HepG2 (cell line): ENCODE results near the gene ACRBP. TPM values are rescaled to one million over a fixed set of nuclear protein-coding genes. Genes with fewer than 3 reads are reported as not detected.
A peak's percentile ranks its signal among the peaks of the same experiment; 100 is the strongest.

Experiments used
- ATAC-seq: fragments of 200-7000 bp; cut with Tn5 transposase; 3 replicates; pipeline ENCODE4 v1.9.1; 2020; ENCODE audit warnings: mild to moderate bottlenecking, moderate library complexity
- BruUV-seq: library from RNA; stranded (reverse); fragments of 400-500 nt; replicated peaks from 2 replicates; lab custom pipeline; 2021; lab: Mats Ljungman, UMichigan
- CTCF ChIA-PET: fragments of 300-600 bp; formaldehyde crosslinking; extraction: SDS; loops from one replicate; lab custom pipeline; 2021; ENCODE audit warnings: low total read pairs, inconsistent platforms, low intra/inter-chr PET ratio; lab: Yijun Ruan, JAX
- POLR2A ChIA-PET: fragments of 350-600 bp; sonication (Branson Sonifier 250); formaldehyde crosslinking; loops from one replicate; lab custom pipeline; 2020; ENCODE audit warnings: antibody characterized with exemption, inconsistent platforms; lab: Yijun Ruan, JAX
- DNase-seq: peaks from one replicate; pipeline ENCODE4 v3.0.0-alpha.2; 2015; ENCODE audit warnings: low spot score
- FAIRE-seq: peaks from 3 replicates; lab custom pipeline; 2011; peaks lifted over from hg19 to GRCh38; lab: Jason Lieb, UNC
- H2AFZ ChIP-seq: one replicate; pipeline ENCODE4 v1.6.1; 2011; ENCODE audit warnings: low read length, inconsistent platforms
- H3K27ac ChIP-seq: fragments of 300-600 bp; 3 replicates; pipeline ENCODE4 v1.8.0; 2011; ENCODE audit warnings: mixed run types, mild to moderate bottlenecking, mixed read lengths, low read length, inconsistent platforms; ENCODE audit not compliant: insufficient read depth; ENCODE audit errors: extremely low read length
- H3K27me3 ChIP-seq, 2 experiments: fragments of 200-600 bp in 1 of 2; 2 replicates in 1 of 2; 3 replicates in 1 of 2; pipeline versions ENCODE4 v1.6.0 to v1.8.0; 2011; ENCODE audit warnings: low read length in 2 of 2, mild to moderate bottlenecking in 2 of 2, moderate library complexity in 2 of 2, inconsistent platforms in 1 of 2; ENCODE audit not compliant: insufficient read depth in 2 of 2, control insufficient read depth in 1 of 2
- H3K36me3 ChIP-seq, 2 experiments: fragments of 200-600 bp in 1 of 2; replicated peaks in 1 of 2; 2 replicates in 1 of 2; 3 replicates in 1 of 2; pipeline versions ENCODE4 v1.5.1 to v1.8.0; 2011; ENCODE audit warnings: low read length in 2 of 2, inconsistent platforms in 1 of 2; ENCODE audit not compliant: insufficient read depth in 2 of 2, control insufficient read depth in 1 of 2
- H3K4me1 ChIP-seq: 2 replicates; pipeline ENCODE4 v1.5.1; 2012; ENCODE audit warnings: low read length, inconsistent platforms; ENCODE audit not compliant: insufficient read depth
- H3K4me2 ChIP-seq: 2 replicates; pipeline ENCODE4 v1.6.0; 2011; ENCODE audit warnings: low read depth, low read length, inconsistent platforms
- H3K4me3 ChIP-seq, 3 experiments: fragments of 200-600 bp in 1 of 3; sonication (generic), shearing (Covaris generic) in 1 of 3; replicated peaks in 1 of 3; 2 replicates each; pipeline ENCODE4 v1.5.1; 2011 to 2016; ENCODE audit warnings: low read length in 3 of 3, inconsistent platforms in 2 of 3, low read depth in 2 of 3, mild to moderate bottlenecking in 2 of 3, control low read depth in 1 of 3, mixed read lengths in 1 of 3; ENCODE audit not compliant: insufficient read depth in 1 of 3
- H3K79me2 ChIP-seq: one replicate; pipeline ENCODE4 v1.6.1; 2011; ENCODE audit warnings: low read length, inconsistent platforms; ENCODE audit not compliant: insufficient read depth
- H3K9ac ChIP-seq: 2 replicates; pipeline ENCODE4 v1.6.0; 2011; ENCODE audit warnings: mild to moderate bottlenecking, low read depth, low read length, inconsistent platforms; ENCODE audit not compliant: insufficient read depth
- H3K9me3 ChIP-seq: 2 replicates; pipeline ENCODE4 v1.5.1; 2012; ENCODE audit warnings: mild to moderate bottlenecking, low read length
- H4K20me1 ChIP-seq: 2 replicates; pipeline ENCODE4 v1.6.0; 2011; ENCODE audit warnings: inconsistent platforms, mild to moderate bottlenecking, low read length, moderate library complexity; ENCODE audit not compliant: insufficient read depth
- MAFK ChIP-seq, 2 experiments: IDR thresholded peaks in 1 of 2; conservative IDR thresholded peaks in 1 of 2; 2 replicates each; pipeline ENCODE4 v1.6.1; 2011; ENCODE audit warnings: improper control_type of control experiment in 2 of 2, low read length in 2 of 2
- NONO ChIP-seq, 2 experiments: fragments of 450-650 bp in 1 of 2; sonication (generic) in 1 of 2; formaldehyde crosslinking in 1 of 2; IDR thresholded peaks in 1 of 2; conservative IDR thresholded peaks in 1 of 2; 2 replicates each; pipeline versions ENCODE4 v1.6.1 to v1.8.0; 2017 to 2022; ENCODE audit warnings: mild to moderate bottlenecking in 1 of 2, missing genetic modification reagents in 1 of 2, moderate library complexity in 1 of 2
- U2AF1 ChIP-seq: fragments of 200-400 bp; formaldehyde crosslinking; optimal IDR thresholded peaks from 2 replicates; pipeline ENCODE3; 2017; ENCODE audit warnings: mild to moderate bottlenecking, low read depth, low read length
- ZNF383 ChIP-seq: sonication (generic); formaldehyde crosslinking; IDR thresholded peaks from 2 replicates; pipeline ENCODE4 v1.4.0; 2020; ENCODE audit warnings: missing genetic modification reagents, mild to moderate bottlenecking, borderline replicate concordance
- ZNF773 ChIP-seq: sonication (generic); formaldehyde crosslinking; IDR thresholded peaks from 2 replicates; pipeline ENCODE4 v1.4.0; 2020; ENCODE audit warnings: missing genetic modification reagents, borderline replicate concordance
- WGBS: methylation state at CpG from one replicate; pipeline ENCODE4 v1.1.6; 2017; ENCODE audit warnings: low lambda C conversion rate; 5-methylcytosine and 5-hydroxymethylcytosine counted together
- in situ Hi-C: cut with HindIII; loops from 2 replicates; pipeline ENCODE4 v1.10.0; 2017; ENCODE audit warnings: low pct_unique_long_range_greater_than_20kb; ENCODE audit not compliant: extremely low pct_ligation_motif_present
- intact Hi-C: fragments of 100-400 bp; cut with micrococcal nuclease; formaldehyde crosslinking; loops from one replicate; pipeline ENCODE4 v1.10.0; 2022; ENCODE audit not compliant: unreplicated experiment
- polyA plus RNA-seq, 8 experiments: library from polyadenylated mRNA; depleted of rRNA in 3 of 8; stranded (reverse) in 7 of 8; unstranded in 1 of 8; fragments of >200 nt; fragmentation: Illumina TruSeq in 4 of 8; extraction: Trizol in 4 of 8; gene quantifications; 2 replicates each; pipeline versions ENCODE4 v1.2.1 to v1.2.3, GENCODE V29; 2011 to 2016; ENCODE audit warnings: low read depth in 4 of 8, missing spikeins in 1 of 8, mixed read lengths in 1 of 8; ENCODE audit not compliant: insufficient read depth in 1 of 8
- total RNA-seq, 5 experiments: library from RNA; depleted of rRNA; stranded (reverse); fragments of >200 nt; fragmentation: Illumina TruSeq; extraction: Trizol; gene quantifications; 2 replicates each; pipeline ENCODE4 v1.2.3, GENCODE V29; 2016; ENCODE audit warnings: low read depth in 1 of 5
- TF ChIP-seq, protein P1 (sequence below): sonication (generic); formaldehyde crosslinking; IDR thresholded peaks from 2 replicates; pipeline ENCODE4 v1.9.0; 2021; ENCODE audit warnings: missing genetic modification reagents, mild to moderate bottlenecking, borderline replicate concordance

ACRBP gene
- total and polyA plus RNA-seq, 2 of the 13 experiments (the other 11 are each of a cell fraction or from before 2014, with no cell fraction given), result 0.46 TPM; not detected in 1

DNA sequence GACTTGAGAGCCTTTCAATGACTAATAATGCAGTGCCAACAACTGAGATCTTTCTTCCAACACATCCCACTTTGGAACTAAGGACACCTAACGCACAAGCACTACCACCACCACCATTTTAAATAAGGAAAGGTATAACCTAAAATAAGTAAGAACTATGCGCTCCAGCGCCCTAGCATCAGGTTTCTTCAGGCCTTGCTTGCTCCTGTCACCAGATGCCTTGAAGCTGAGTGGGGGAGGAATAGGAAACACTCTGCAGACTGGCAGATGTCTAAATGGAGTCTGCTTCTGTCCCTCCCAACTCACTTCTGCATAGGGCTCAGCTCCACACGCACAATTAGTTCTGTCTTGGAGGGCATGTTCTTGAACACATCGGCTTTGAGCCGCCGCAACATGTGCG is 55.1 kb downstream of the ACRBP start:
- no peak for DNase-seq
- no peak overlapping the region for H3K4me3 ChIP-seq
- no peaks in the 10 kb centered on the region for H3K27me3 ChIP-seq
- TSS peak; percentile 40 for BruUV-seq
- H3K36me3 ChIP-seq, result peaks cover 41 to 87% of the 10 kb centered on the region in 2 experiments
- ATAC-seq, result no peak
- H4K20me1 ChIP-seq, result no peaks in the 10 kb centered on the region
- no peaks in the 10 kb centered on the region; the same call in 1 of the 2 replicates for H3K4me1 ChIP-seq
- WGBS, result 98% methylated on average over 8 of the region's 8 CpGs
- intact Hi-C loops, result no loop called here
- ChIA-PET POLR2A (interaction anchor here (1.4 kb wide), 1 partner anchor 14 kb away, joined by 3 read pairs; no protein-coding TSS in a partner anchor), CTCF (no interaction called here)
- TF ChIP-seq MAFK (conservative IDR thresholded peaks at IDR 0.05 in 1 of 2, IDR thresholded peaks at IDR 0.05 in 1 of 2; ENCODE audit: low read length in 2 of 2) (no peak), ZNF383 (CRISPR knock-in tag) (no peak), ZNF773 (CRISPR knock-in tag) (no peak), U2AF1 (no peak), NONO (IDR thresholded peaks at IDR 0.05) (no peak), NONO (CRISPR knock-in tag; conservative IDR thresholded peaks at IDR 0.05) (no peak)
- TF ChIP-seq, protein P1, sequence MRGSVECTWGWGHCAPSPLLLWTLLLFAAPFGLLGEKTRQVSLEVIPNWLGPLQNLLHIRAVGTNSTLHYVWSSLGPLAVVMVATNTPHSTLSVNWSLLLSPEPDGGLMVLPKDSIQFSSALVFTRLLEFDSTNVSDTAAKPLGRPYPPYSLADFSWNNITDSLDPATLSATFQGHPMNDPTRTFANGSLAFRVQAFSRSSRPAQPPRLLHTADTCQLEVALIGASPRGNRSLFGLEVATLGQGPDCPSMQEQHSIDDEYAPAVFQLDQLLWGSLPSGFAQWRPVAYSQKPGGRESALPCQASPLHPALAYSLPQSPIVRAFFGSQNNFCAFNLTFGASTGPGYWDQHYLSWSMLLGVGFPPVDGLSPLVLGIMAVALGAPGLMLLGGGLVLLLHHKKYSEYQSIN, result no peak
- H2AFZ ChIP-seq, result no peak overlapping the region
- H3K4me2 ChIP-seq, result no peak overlapping the region
- H3K9me3 ChIP-seq, result no peaks in the 10 kb centered on the region
- no peak overlapping the region for H3K27ac ChIP-seq
- FAIRE-seq, result no peak
- in situ Hi-C loops, result no loop called here
- H3K79me2 ChIP-seq, result no peaks in the 10 kb centered on the region
- no peak overlapping the region for H3K9ac ChIP-seq

Other genes starting within 250 kb of the ACRBP start
- not detected in 2 replicates for gene CD27, start 202.5 kb downstream of the ACRBP start, total RNA-seq (2016; rRNA removed; fragmentation: Illumina TruSeq; extraction: Trizol)
- 0.12 and 0.18 TPM in 2 replicates for gene CD27, start 202.5 kb downstream of the ACRBP start, polyA plus RNA-seq (2011; rRNA removed)
- 3.2 and 10.0 TPM in 2 replicates for gene TAPBPL, start 195.4 kb downstream of the ACRBP start, total RNA-seq (2016; rRNA removed; fragmentation: Illumina TruSeq; extraction: Trizol)
- 14.0 and 14.5 TPM in 2 replicates for gene TAPBPL, start 195.4 kb downstream of the ACRBP start, polyA plus RNA-seq (2011; rRNA removed)
- gene VAMP1, start 176.8 kb downstream of the ACRBP start, total RNA-seq (2016; rRNA removed; fragmentation: Illumina TruSeq; extraction: Trizol), result 0.45 and 2.5 TPM in 2 replicates
- gene VAMP1, start 176.8 kb downstream of the ACRBP start, polyA plus RNA-seq (2011; rRNA removed), result 7.4 and 8.0 TPM in 2 replicates
- gene MRPL51, start 154.2 kb downstream of the ACRBP start, total RNA-seq (2016; rRNA removed; fragmentation: Illumina TruSeq; extraction: Trizol), result 278 and 343 TPM in 2 replicates
- gene MRPL51, start 154.2 kb downstream of the ACRBP start, polyA plus RNA-seq (2011; rRNA removed), result 52.5 and 64.8 TPM in 2 replicates
- gene NCAPD2, start 153.3 kb downstream of the ACRBP start, total RNA-seq (2016; rRNA removed; fragmentation: Illumina TruSeq; extraction: Trizol), result 65.6 and 100 TPM in 2 replicates
- gene NCAPD2, start 153.3 kb downstream of the ACRBP start, polyA plus RNA-seq (2011; rRNA removed), result 42.8 and 51.1 TPM in 2 replicates
- gene GAPDH, start 112.9 kb downstream of the ACRBP start, total RNA-seq (2016; rRNA removed; fragmentation: Illumina TruSeq; extraction: Trizol), result 3,038 and 4,052 TPM in 2 replicates
- 12,395 and 12,722 TPM in 2 replicates for gene GAPDH, start 112.9 kb downstream of the ACRBP start, polyA plus RNA-seq (2011; rRNA removed)
- gene IFFO1, start 91.4 kb downstream of the ACRBP start, total RNA-seq (2016; rRNA removed; fragmentation: Illumina TruSeq; extraction: Trizol), result 7.0 and 12.8 TPM in 2 replicates
- gene IFFO1, start 91.4 kb downstream of the ACRBP start, polyA plus RNA-seq (2011; rRNA removed), result 14.6 and 18.3 TPM in 2 replicates
- 50.0 and 56.7 TPM in 2 replicates for gene NOP2, start 79.1 kb downstream of the ACRBP start, total RNA-seq (2016; rRNA removed; fragmentation: Illumina TruSeq; extraction: Trizol)
- gene NOP2, start 79.1 kb downstream of the ACRBP start, polyA plus RNA-seq (2011; rRNA removed), result 47.3 and 52.9 TPM in 2 replicates
- 148 and 156 TPM in 2 replicates for gene CHD4, start 40.1 kb downstream of the ACRBP start, total RNA-seq (2016; rRNA removed; fragmentation: Illumina TruSeq; extraction: Trizol)
- gene CHD4, start 40.1 kb downstream of the ACRBP start, polyA plus RNA-seq (2011; rRNA removed), result 76.2 and 82.8 TPM in 2 replicates
- 0.07 and 0.09 TPM in 2 replicates for gene LPAR5, start 11.5 kb downstream of the ACRBP start, total RNA-seq (2016; rRNA removed; fragmentation: Illumina TruSeq; extraction: Trizol)
- gene LPAR5, start 11.5 kb downstream of the ACRBP start, polyA plus RNA-seq (2011; rRNA removed), result 0.17 and 0.32 TPM in 2 replicates
- gene ING4, start 15.7 kb upstream of the ACRBP start, total RNA-seq (2016; rRNA removed; fragmentation: Illumina TruSeq; extraction: Trizol), result 12.7 and 14.4 TPM in 2 replicates
- 32.4 and 34.2 TPM in 2 replicates for gene ING4, start 15.7 kb upstream of the ACRBP start, polyA plus RNA-seq (2011; rRNA removed)
- 23.6 and 24.1 TPM in 2 replicates for gene ZNF384, start 41.9 kb upstream of the ACRBP start, total RNA-seq (2016; rRNA removed; fragmentation: Illumina TruSeq; extraction: Trizol)
- 54.3 and 55.3 TPM in 2 replicates for gene ZNF384, start 41.9 kb upstream of the ACRBP start, polyA plus RNA-seq (2011; rRNA removed)
- not detected in 2 replicates for gene PIANP, start 53.4 kb upstream of the ACRBP start, total RNA-seq (2016; rRNA removed; fragmentation: Illumina TruSeq; extraction: Trizol)
- gene PIANP, start 53.4 kb upstream of the ACRBP start, polyA plus RNA-seq (2011; rRNA removed), result not detected in 2 replicates
- gene COPS7A, start 76.6 kb upstream of the ACRBP start, total RNA-seq (2016; rRNA removed; fragmentation: Illumina TruSeq; extraction: Trizol), result 38.0 and 40.0 TPM in 2 replicates
- gene COPS7A, start 76.6 kb upstream of the ACRBP start, polyA plus RNA-seq (2011; rRNA removed), result 71.4 and 73.6 TPM in 2 replicates
- 88.1 and 95.8 TPM in 2 replicates for gene MLF2, start 105.7 kb upstream of the ACRBP start, total RNA-seq (2016; rRNA removed; fragmentation: Illumina TruSeq; extraction: Trizol)
- gene MLF2, start 105.7 kb upstream of the ACRBP start, polyA plus RNA-seq (2011; rRNA removed), result 167 and 178 TPM in 2 replicates
- 40.5 and 42.1 TPM in 2 replicates for gene PTMS, start 118.9 kb upstream of the ACRBP start, total RNA-seq (2016; rRNA removed; fragmentation: Illumina TruSeq; extraction: Trizol)
- gene PTMS, start 118.9 kb upstream of the ACRBP start, polyA plus RNA-seq (2011; rRNA removed), result 79.1 and 82.4 TPM in 2 replicates
- 0.11 TPM in 1 of 2 replicates, not detected in the other for gene LAG3, start 125.1 kb upstream of the ACRBP start, total RNA-seq (2016; rRNA removed; fragmentation: Illumina TruSeq; extraction: Trizol)
- gene LAG3, start 125.1 kb upstream of the ACRBP start, polyA plus RNA-seq (2011; rRNA removed), result 0.26 and 0.51 TPM in 2 replicates
- gene CD4, start 142.1 kb upstream of the ACRBP start, total RNA-seq (2016; rRNA removed; fragmentation: Illumina TruSeq; extraction: Trizol), result 0.07 and 0.27 TPM in 2 replicates
- gene CD4, start 142.1 kb upstream of the ACRBP start, polyA plus RNA-seq (2011; rRNA removed), result 0.68 and 0.95 TPM in 2 replicates
- not detected in 2 replicates for gene GPR162, start 174.4 kb upstream of the ACRBP start, total RNA-seq (2016; rRNA removed; fragmentation: Illumina TruSeq; extraction: Trizol)
- gene GPR162, start 174.4 kb upstream of the ACRBP start, polyA plus RNA-seq (2011; rRNA removed), result 0.08 and 0.10 TPM in 2 replicates
- gene P3H3, start 181.0 kb upstream of the ACRBP start, total RNA-seq (2016; rRNA removed; fragmentation: Illumina TruSeq; extraction: Trizol), result 7.9 and 20.5 TPM in 2 replicates
- 20.1 and 21.1 TPM in 2 replicates for gene P3H3, start 181.0 kb upstream of the ACRBP start, polyA plus RNA-seq (2011; rRNA removed)
- 0.17 and 1.3 TPM in 2 replicates for gene GNB3, start 193.5 kb upstream of the ACRBP start, total RNA-seq (2016; rRNA removed; fragmentation: Illumina TruSeq; extraction: Trizol)
- 3.6 and 3.8 TPM in 2 replicates for gene GNB3, start 193.5 kb upstream of the ACRBP start, polyA plus RNA-seq (2011; rRNA removed)
- 51.9 and 56.5 TPM in 2 replicates for gene CDCA3, start 203.9 kb upstream of the ACRBP start, total RNA-seq (2016; rRNA removed; fragmentation: Illumina TruSeq; extraction: Trizol)
- 21.8 and 32.7 TPM in 2 replicates for gene CDCA3, start 203.9 kb upstream of the ACRBP start, polyA plus RNA-seq (2011; rRNA removed)
- gene USP5, start 204.7 kb upstream of the ACRBP start, total RNA-seq (2016; rRNA removed; fragmentation: Illumina TruSeq; extraction: Trizol), result 53.4 and 56.0 TPM in 2 replicates
- 39.6 and 42.8 TPM in 2 replicates for gene USP5, start 204.7 kb upstream of the ACRBP start, polyA plus RNA-seq (2011; rRNA removed)
- 945 and 1,237 TPM in 2 replicates for gene TPI1, start 220.1 kb upstream of the ACRBP start, total RNA-seq (2016; rRNA removed; fragmentation: Illumina TruSeq; extraction: Trizol)
- gene TPI1, start 220.1 kb upstream of the ACRBP start, polyA plus RNA-seq (2011; rRNA removed), result 2,303 and 2,535 TPM in 2 replicates
- 4.0 and 6.2 TPM in 2 replicates for gene SPSB2, start 225.9 kb upstream of the ACRBP start, total RNA-seq (2016; rRNA removed; fragmentation: Illumina TruSeq; extraction: Trizol)
- 1.9 and 2.0 TPM in 2 replicates for gene SPSB2, start 225.9 kb upstream of the ACRBP start, polyA plus RNA-seq (2011; rRNA removed)